ENCODE measurements around the gene CATSPERE.
"Not testable (repeated sequence)": the region's sequence is repeated elsewhere in the genome, so short reads cannot be mapped to it uniquely, and the experiment has no call there.

The CATSPERE gene

DNA sequence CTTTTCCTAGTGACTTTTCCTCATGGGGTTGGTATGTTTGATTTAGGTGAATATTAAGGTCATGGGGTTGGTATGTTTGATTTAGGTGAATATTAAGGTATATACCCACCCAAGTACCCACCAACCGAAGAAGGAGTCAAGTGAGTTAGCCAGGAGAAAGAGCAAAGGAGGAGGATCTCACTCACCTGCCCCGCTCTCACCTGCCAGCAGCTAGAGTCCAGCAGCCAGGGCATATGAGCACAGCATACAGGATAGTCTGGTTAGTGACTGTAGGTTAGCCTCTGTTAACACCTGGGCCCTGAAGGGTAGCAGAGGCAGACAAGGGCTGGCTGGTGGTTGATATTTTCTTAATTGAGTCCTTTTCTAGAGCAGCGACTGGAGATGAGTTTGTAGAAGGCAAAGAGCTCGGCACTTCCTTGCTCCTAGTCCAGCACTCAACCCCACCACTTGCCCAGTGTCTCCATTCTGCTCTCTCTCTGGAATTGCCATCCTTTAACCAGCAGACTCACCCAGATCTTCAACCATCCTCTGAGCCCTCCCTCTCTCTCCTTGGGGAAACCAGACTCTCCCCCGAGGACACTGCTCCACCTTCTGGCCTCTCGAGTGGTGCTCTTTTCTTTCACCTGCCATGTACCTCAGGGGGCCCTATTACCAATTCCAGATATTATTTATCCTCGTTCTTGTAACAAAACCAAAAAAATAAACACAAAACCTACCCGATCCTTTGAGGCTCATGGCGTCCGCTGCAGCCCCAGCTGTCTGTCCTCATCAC lies 175.6 kb downstream of the CATSPERE start:
- DNase-seq, result no peak

DNA sequence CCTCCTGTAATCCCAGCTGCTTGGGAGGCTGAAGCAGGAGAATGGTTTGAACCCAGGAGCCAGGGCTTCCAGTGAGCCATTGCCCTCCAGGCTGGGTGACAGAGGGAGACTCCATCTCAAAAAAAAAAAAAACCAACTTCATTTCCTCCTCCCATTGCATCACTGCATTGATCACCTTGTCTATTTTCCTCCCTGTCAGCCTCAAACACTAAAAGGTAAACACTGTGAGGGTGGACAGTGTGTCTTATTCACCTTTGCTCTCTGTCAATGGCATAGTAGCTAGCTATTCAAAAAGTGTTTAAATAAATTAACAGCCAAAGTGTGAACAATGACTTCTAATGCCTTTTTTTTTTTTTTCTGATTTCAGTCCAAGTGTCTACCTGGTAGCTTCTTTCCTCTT lies 178.5 kb downstream of the CATSPERE start:
- no peak for DNase-seq

DNA sequence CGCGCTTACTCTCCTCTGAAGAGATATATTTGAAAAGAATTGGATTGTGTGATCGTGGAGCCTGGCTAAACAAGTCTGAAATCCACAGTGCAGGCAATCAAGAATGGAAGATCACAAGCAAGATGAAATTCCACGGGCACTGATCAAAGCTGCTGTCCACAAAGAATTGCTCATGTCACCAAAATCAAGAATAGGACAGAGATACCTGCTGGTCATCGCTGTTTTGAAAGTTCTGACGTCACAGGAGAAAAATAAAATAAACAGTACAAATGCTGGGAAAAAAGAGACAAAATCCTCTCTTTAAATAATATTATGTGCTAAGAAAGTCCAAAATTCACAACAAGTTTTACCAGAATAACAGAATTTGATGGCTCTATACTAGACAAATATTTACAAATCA lies 179.8 kb downstream of the CATSPERE start:
- DNase-seq, result no peak

DNA sequence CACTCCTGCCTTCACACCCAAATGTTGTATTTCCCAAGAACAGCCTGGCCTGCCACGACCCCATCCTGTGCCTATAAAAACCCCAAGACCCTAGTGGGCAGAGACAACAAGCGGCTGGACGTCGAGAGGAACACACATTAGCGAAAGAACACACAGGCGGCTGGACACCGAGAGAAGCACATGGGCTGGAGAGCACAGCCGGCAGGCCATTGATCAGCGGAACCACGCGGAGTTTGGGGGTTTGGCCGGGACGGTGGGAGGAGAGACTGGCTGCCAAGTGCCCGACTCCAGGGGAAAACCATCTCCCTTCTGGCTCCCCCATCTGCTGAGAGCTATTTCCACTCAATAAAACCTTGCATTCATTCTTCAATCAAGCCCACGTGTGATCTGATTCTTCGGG lies 181.5 kb downstream of the CATSPERE start:
- DNase-seq, result no peak

DNA sequence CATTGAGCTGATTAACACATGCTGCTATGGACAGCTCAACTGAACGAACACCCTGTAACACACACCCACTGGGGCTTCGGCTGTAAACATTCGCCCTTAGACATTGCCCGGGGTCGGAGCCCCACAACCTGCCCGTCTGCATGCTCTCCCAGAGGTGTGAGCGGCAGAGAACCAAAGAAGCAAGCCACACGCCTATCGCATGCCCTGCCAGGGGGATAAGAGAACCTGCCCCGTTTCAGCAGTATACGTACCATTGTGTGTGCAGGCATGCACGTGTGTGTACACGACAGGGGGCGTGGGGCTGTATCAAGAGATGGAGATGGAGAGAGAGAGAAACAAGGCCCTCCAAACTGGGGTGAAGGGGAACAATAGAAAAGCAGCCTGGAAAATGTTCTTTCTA lies 181.9 kb downstream of the CATSPERE start:
- no peak for DNase-seq

DNA sequence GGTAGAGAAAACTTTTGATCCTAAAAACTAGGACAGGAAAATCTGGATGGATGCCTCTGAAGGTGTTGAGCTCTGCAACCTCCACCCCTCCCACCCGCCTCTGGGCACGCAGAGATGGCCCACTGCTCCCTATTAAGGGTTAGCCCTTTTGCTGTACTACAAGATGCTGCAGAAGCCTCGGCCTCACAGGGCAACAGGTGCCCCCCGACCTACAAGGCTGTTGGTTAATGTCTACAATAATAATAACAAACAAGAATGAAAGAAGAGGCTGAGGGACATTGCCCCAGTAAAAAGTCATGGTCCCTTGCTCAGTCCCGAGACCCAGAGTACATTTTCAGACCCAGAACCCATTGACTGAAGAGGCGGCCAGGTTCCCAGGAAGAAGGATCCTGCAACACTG lies 184.3 kb downstream of the CATSPERE start:
- DNase-seq, result no peak

DNA sequence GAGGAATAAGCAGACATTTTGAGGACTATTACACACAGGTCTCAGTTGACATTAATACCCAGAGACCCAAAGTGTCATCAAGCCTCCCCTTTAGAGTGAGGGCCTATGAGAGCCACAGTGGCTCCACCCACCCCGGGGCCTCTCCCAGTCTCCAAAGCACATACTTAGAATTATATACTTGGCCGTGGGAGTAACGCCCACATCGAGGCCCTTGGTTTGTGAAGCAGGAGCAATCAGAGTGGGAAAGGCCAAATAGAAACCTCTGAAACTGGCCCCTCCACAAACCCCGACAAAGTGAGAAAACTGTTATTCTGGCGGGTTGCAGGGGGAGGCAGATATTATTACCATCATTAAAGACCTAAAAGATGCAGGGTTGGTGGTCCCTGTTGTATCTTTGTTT lies 184.8 kb downstream of the CATSPERE start:
- DNase-seq, result no peak

DNA sequence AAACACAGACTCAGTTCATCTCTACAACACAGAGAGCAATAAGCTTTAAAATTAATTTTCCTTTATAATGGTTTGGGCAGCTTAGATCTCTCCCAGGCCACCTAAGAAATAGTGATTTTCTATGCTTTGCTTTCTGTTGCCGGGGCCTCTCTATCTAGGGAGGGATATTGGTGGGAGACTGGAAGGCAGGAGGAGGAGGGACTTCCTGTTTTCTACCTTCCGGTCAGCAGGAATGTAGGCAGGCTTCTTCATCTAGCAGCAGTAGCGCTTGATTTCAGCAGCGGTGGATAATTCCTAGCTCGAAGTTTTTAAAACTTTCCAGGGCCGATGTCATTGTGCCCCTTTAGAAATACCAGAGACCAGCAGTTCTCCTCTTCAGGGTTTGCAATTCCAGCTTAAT lies 186.7 kb downstream of the CATSPERE start:
- DNase-seq, result no peak

DNA sequence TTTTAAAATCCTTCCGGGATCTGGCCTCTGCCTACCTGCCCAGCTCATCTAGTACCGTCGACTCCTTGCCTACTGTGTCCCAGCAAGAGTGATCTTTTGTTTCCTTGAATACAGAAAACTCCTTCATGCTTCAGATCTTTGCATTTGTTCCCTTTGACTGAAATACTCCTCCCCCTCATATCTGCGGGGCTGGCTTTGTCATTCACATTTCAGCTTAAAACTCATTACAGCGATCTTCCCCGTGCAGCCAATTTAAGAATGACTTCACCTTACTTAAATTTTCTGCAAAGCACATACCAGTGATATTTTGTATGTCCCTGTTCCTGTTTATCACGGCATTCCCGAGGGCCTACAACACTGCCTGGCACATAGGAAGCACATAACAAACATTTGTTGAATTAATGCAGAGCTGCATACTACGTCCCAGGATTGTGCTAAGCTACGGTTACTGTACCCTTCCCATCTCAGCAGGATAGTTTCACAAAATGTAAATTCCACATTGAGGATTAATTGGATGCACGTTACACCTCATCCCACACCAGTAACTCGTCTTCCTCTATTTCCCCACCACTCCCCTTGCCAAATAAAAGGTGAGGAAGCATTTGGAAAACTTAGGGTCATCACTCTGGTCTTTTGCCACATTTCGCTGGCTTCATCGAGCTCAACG lies 191.0 kb downstream of the CATSPERE start:
- no peak for DNase-seq

DNA sequence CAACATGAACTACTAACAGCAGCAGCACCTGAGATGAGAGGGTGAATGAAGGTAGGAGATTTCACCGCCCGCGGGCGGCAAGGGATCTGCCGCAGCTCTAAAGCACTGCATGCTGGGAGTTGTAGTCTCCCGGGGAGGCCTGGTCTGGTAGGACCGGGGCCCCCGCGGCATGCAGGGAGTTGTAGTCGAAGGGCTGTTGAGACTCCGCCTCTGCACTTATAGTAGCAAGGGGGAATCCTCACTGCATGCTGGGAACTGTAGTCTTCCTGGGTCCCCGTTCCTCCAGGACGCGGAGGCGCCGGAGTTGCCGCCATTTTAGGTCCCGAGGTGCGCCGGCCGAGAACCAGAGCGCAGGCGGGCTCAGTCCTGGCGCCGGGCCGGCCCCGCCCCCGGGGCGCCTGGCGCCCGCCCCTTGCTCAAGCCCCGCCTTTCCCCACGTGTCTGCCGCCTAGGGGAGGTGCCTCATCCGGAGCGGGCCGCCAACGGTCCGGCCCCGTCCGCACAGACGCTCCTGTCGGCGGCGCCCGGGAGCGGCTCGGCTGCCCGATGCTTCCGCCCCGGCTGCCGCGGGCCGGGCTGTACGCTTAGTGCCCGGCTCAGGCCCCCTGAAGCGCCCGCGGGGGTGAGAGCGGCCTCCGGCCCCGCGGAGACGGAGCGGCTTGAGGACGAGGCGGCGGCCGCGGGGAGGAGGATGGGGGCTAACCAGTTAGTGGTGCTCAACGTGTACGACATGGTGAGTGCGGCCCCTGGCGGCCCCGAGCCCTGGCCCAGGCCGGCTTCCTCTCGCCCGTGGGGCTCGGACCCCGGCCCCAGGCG lies 191.8 kb downstream of the CATSPERE start, which contains the start of gene DESI2:
Gene DESI2 (plus strand): TSS at position 504 of the 816 bp plus-strand sequence. CDS start 188 bp downstream, at position 692.
- DNase-seq, result peak; percentile 98

DNA sequence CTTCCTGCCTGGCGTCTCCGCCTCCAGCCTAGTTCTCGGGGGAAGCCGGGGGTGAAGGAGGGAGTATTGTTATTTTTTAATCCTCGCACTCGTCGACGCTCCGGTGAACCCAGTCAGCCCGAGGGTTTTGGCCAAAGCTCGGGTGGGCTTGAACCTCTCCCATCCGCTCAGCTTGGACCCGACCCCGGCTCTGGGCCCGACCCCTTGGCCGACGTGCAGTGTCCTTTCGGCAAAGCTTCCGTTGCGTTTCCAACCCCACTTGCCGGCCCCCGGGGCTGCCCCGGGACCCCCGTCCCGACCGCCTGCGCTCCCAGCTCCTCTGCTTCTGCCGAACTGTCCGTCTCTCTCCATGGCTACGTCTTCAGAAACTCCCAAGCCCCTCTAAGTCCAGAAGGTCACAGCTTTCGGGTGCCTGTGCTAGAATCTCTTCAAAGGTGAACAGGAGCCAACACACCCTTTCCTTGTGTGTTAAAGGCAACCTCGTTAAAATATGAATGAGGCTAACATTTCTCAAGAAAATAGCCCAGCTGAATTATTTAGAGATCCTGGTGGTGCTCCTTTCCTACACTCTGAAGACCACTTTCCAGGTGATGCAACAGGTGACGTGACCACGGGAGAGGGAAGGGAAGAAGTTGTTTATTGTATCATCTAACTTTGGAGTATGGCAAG lies 192.5 kb downstream of the CATSPERE start:
- no peak for DNase-seq

DNA sequence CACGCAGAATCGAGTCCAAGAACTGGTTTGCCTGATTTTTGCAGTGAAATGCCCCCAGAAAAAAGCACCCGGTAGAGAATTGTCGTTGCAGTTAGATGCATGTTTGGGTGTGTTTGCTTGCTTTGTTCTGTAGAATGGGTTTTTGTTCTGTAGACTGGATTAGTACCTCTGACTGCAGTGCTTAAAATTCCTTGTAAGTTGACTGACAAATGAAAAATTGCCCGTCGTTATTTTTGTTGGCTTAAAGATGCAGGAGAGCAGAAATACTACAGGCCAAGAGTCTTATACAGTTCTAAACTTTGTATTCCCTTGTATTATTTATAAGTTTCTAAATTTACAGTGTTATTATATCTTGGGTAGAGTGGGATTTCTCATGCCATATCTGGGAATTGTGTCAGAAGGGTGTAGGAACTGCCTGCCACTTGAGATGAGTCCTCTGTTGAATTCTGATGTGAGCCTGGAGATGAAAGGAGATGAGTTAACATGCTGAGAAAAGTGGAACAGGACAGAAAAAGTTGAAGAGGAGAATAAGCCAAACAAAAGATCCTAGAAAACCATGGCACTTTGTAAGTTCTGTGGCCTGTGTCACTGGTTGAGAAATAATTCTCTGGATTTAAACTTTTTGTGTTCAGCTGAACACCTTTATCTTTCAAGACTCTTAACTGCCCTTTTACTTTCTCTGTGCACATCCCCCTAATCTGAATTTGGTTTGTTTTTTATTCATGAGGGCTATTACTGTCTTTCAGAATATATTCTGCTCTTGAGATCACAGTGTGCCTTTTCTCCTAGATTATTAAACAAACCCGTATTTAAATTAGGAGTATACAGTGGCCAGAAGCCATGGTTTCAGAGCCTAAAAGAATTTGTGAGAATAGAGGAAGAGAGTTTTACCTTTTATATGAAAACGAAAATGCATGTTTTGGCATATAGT lies 193.3 kb downstream of the CATSPERE start:
- DNase-seq, result no peak

DNA sequence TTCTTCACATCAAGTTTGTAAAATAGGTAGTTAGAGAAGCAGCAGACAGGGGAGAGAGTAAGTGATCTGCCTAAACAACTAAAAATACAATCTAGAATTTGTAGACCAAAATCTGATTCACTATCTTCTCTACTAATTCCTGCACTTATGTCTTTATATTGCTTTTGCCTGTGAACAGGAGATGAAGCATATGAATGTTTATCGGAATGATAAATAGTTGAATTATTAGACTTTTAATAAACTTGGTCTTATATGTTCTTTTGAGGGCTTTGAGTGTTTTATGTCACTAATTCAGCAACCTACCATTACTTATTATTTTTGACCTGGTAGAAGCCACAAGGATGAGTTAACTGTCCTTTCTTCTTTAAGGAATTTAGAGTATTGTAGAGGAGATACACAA lies 194.1 kb downstream of the CATSPERE start:
- DNase-seq, result no peak

DNA sequence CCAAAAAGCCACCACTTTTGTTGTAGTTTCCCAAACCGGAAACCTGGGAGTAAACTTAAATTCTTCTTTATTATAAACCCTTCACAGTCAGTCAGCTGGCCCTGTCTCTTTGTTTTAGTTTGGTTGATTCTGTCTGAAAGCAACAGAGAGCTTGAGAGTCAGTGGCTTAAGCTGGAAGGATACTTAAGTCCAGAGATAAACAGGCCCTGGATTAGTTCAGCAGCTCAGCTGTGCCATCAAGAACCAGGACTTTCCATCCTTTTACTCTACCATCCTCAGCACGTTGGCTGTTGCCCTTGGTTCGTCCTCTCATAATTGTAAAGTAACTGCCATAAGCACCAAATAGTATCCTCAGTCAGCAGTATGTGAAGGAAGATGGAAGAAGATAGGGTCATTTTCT lies 196.3 kb downstream of the CATSPERE start:
- DNase-seq, result no peak

DNA sequence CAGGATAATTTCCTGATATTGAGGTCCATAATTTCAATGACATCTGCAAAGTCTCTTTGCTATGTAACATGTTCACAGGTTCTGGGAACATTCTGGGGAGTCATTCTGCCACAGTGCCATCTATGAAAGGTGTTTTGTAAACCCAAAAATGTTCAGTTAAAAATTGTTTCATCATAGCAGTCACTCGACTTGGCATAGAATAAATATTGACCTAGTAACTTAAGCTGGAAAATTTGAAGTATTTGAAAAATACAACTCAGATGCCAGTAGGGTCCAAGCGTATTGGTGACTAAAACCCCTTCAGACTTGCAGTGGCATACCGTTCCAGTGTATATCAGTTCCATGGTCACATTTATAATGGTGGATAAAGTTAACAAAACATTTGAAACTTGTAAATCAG lies 198.6 kb downstream of the CATSPERE start:
- no peak for DNase-seq

DNA sequence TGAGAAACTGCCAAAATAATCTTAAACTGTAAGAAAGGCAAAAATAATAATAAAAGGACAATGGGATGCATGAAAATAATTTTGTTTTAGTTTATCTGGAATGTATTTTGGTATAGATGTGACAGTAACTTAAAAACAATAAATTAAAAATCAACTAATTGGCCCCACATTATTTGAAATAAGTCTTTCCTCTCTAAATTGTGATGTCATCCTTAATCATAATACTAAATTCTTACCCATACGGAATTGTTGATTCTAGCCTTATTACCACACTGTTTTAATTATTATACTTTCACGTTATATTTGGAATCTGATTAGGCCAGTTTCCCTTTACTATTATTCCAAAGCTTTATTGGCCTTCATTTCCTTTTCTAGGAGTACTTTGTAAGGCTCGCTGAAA lies 199.5 kb downstream of the CATSPERE start:
- DNase-seq, result no peak

DNA sequence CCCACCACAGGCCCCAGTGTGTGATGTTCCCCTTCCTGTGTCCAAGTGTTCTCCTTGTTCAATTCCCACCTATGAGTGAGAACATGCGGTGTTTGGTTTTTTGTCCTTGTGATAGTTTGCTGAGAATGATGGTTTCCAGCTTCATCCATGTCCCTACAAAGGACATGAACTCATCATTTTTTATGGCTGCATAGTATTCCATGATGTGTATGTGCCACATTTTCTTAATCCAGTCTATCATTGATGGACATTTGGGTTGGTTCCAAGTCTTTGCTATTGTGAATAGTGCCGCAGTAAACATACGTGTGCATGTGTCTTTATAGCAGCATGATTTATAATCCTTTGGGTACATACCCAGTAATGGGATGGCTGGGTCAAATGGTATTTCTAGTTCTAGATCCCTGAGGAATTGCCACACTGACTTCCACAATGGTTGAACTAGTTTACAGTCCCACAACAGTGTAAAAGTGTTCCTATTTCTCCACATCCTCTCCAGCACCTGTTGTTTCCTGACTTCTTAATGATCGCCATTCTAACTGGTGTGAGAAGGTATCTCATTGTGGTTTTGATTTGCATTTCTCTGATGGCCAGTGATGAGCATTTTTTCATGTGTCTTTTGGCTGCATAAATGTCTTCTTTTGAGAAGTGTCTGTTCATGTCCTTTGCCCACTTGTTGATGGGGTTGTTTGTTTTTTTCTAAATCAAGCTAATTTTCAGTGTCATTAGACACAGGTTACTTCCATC lies 200.7 kb downstream of the CATSPERE start:
- DNase-seq, result not testable (repeated sequence)

DNA sequence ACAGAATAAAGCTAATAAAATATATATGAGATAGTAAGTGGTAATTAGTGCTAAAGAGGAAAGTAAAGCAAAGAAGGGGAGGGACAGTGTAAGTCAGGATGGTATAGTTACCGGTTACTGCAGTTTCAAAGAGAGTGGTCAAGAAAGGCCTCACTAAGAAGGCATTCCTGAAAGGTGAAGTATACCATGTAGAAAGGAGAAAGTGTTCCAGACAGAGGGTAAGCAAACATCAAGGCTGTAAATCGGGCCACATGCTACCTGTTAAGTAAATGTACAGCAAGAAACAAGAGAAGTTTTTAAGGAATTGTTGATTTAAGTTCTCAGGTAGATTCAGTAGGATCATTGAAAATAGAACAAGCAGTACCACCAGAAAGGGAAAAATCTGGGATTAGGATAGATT lies 201.5 kb downstream of the CATSPERE start:
- DNase-seq, result no peak

DNA sequence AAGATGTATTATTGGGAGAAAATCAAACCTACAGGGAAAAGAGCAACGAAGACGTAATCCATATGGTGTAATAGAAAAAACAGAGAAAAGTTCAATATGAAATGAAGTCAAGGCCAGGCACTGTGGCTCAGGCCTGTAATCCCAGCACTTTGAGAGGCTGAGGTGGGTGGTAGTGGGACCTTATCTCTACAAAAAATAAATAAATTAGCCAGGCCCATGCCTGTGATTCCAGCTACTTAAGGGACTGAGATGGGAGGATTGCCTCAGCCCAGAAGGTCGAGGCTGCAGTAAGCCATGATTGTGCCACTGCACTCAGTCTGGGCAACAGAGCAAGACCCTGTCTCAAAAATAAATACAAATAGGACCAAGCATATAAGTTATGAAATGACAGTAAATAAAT lies 203.3 kb downstream of the CATSPERE start:
- no peak for DNase-seq

DNA sequence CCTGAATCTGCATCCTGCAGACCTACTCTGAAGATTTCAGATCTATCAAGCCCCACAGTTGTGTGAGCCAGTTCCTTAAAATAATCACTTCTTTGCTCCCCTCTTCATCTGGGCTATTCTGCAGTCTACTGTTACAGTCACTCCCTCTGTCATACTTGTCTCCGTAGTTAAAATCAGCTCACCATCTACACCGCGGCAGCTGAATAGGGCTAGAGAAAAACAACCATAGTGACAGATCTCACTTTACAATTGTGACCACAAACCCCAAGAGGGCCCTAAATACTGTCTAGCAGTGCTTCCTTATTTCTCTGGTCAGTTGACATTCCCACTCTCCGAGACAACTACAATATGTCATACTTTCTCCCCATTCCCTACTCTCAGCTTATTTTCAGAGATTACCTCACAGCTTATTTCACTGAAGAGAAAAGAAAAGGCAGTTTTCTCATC lies 204.7 kb downstream of the CATSPERE start:
- DNase-seq, result no peak

All from activated naive CD4-positive, alpha-beta T cell treated with anti-CD3 and anti-CD28 coated beads, Interleukin-2, amount 50 U/mL, for 16 hours (primary cell).